GM12878 (cell line): ENCODE measurements around the gene ZCCHC24. TPM values are rescaled to one million over a fixed set of nuclear protein-coding genes. Genes with fewer than 3 reads are reported as not detected.

ENCODE experiments used
- ATAC-seq: fragments of 200-7000 bp; cut with Tn5 transposase; 3 replicates; pipeline ENCODE4 v1.9.1; 2020; ENCODE audit warnings: mild to moderate bottlenecking, moderate library complexity
- BruUV-seq: library from RNA; stranded (reverse); fragments of 400-500 nt; replicated peaks from 2 replicates; lab custom pipeline; 2021; lab: Mats Ljungman, UMichigan
- CTCF ChIA-PET: fragments of 300-600 bp; sonication (Branson Sonifier 250); formaldehyde crosslinking; extraction: SDS; loops from one replicate; lab custom pipeline; 2021; ENCODE audit warnings: inconsistent platforms; lab: Yijun Ruan, JAX
- POLR2A ChIA-PET: fragments of 350-600 bp; formaldehyde crosslinking; extraction: SDS; loops from one replicate; lab custom pipeline; 2021; ENCODE audit warnings: inconsistent platforms; lab: Charles Lee
- RAD21 ChIA-PET: fragments of 300-600 bp; sonication (Branson Sonifier 250); formaldehyde crosslinking; loops from one replicate; lab custom pipeline; 2023; ENCODE audit warnings: antibody characterized with exemption; ENCODE audit not compliant: unreplicated experiment; lab: Charles Lee
- SMC1A ChIA-PET: fragments of 300-600 bp; sonication (Branson Sonifier 250); formaldehyde crosslinking; loops from one replicate; lab custom pipeline; 2023; ENCODE audit not compliant: unreplicated experiment, uncharacterized antibody; lab: Charles Lee
- DNase-seq: peaks from one replicate; pipeline ENCODE4 v3.0.0-alpha.2; 2011; ENCODE audit warnings: low read depth, low spot score
- FAIRE-seq: peaks from 3 replicates; lab custom pipeline; 2011; peaks lifted over from hg19 to GRCh38; lab: Jason Lieb, UNC
- H2AFZ ChIP-seq: 2 replicates; pipeline ENCODE4 v1.6.0; 2011; ENCODE audit warnings: low read depth, low read length, control low read depth; ENCODE audit not compliant: control insufficient read depth
- H3K27ac ChIP-seq: 2 replicates; pipeline ENCODE4 v1.5.1; 2011; ENCODE audit warnings: control low read depth; ENCODE audit not compliant: control insufficient read depth, insufficient read depth
- H3K27me3 ChIP-seq, 2 experiments: replicated peaks in 1 of 2; 2 replicates each; pipeline versions ENCODE4 v1.6.0 to v1.6.1; 2011; ENCODE audit warnings: low read length in 1 of 2; ENCODE audit not compliant: control insufficient read depth in 2 of 2, insufficient read depth in 2 of 2
- H3K36me3 ChIP-seq, 2 experiments: 2 replicates each; pipeline ENCODE4 v1.5.1; 2011; ENCODE audit warnings: low read length in 1 of 2; ENCODE audit not compliant: control insufficient read depth in 2 of 2, insufficient read depth in 2 of 2
- H3K4me1 ChIP-seq: 2 replicates; pipeline ENCODE4 v1.6.1; 2011; ENCODE audit warnings: mild to moderate bottlenecking, low read length, moderate library complexity, mixed read lengths; ENCODE audit not compliant: control insufficient read depth, insufficient read depth
- H3K4me2 ChIP-seq: 2 replicates; pipeline ENCODE4 v1.6.0; 2011; ENCODE audit warnings: control low read depth; ENCODE audit not compliant: control insufficient read depth, insufficient read depth
- H3K4me3 ChIP-seq: fragments of 200-600 bp; sonication (generic); 2 replicates; pipeline ENCODE4 v1.5.1; 2016
- H3K79me2 ChIP-seq: 2 replicates; pipeline ENCODE4 v1.6.0; 2011; ENCODE audit warnings: low read length; ENCODE audit not compliant: control insufficient read depth, insufficient read depth
- H3K9ac ChIP-seq: 2 replicates; pipeline ENCODE4 v1.8.0; 2011; ENCODE audit warnings: low read length, control low read depth, mixed read lengths; ENCODE audit not compliant: control insufficient read depth, insufficient read depth
- H3K9me3 ChIP-seq: replicated peaks from 3 replicates; pipeline ENCODE4 v1.5.1; 2011; ENCODE audit warnings: mild to moderate bottlenecking, low read length; ENCODE audit not compliant: control insufficient read depth, insufficient read depth
- H4K20me1 ChIP-seq: 2 replicates; pipeline ENCODE4 v1.6.0; 2011; ENCODE audit not compliant: control insufficient read depth, insufficient read depth
- CREM ChIP-seq: IDR thresholded peaks from 2 replicates; pipeline ENCODE4 v1.6.1; 2014; ENCODE audit warnings: antibody characterized with exemption, low read depth
- KLF5 ChIP-seq: fragments of 450-650 bp; IDR thresholded peaks from 2 replicates; pipeline ENCODE4 v1.6.1; 2014; ENCODE audit warnings: mild to moderate bottlenecking; ENCODE audit not compliant: partially characterized antibody
- NFXL1 ChIP-seq: fragments of 450-650 bp; IDR thresholded peaks from 2 replicates; pipeline ENCODE4 v1.6.1; 2017; ENCODE audit warnings: antibody characterized with exemption, mild to moderate bottlenecking, borderline replicate concordance
- NFYA ChIP-seq: IDR thresholded peaks from 2 replicates; pipeline ENCODE4 v1.6.1; 2011; ENCODE audit warnings: low read depth, mild to moderate bottlenecking, low read length, improper control_type of control experiment, borderline replicate concordance
- POLR2A ChIP-seq: IDR thresholded peaks from 2 replicates; pipeline ENCODE4 v1.6.1; 2011; ENCODE audit warnings: low read depth, mild to moderate bottlenecking, low read length
- POLR2AphosphoS5 ChIP-seq: IDR thresholded peaks from 2 replicates; pipeline ENCODE4 v1.6.1; 2011; ENCODE audit warnings: mild to moderate bottlenecking, low read length, inconsistent platforms
- SUPT20H ChIP-seq: IDR thresholded peaks from 2 replicates; pipeline ENCODE4 v1.6.1; 2011; ENCODE audit warnings: low read depth, mild to moderate bottlenecking, low read length, moderate library complexity, borderline replicate concordance; ENCODE audit not compliant: control insufficient read depth
- WGBS: methylation state at CpG from one replicate; pipeline ENCODE4 v1.1.6; 2016; ENCODE audit warnings: low lambda C conversion rate; ENCODE audit not compliant: insufficient replicate concordance, insufficient coverage; ENCODE audit errors: missing lambda C conversion rate; 5-methylcytosine and 5-hydroxymethylcytosine counted together
- in situ Hi-C: fragments of 300-500 bp; cut with MboI; formaldehyde crosslinking; loops from 9 replicates; pipeline ENCODE4 v1.14.3; 2018; ENCODE audit warnings: mixed read lengths
- intact Hi-C: fragments of 100-400 bp; cut with micrococcal nuclease; formaldehyde crosslinking; loops from one replicate; pipeline ENCODE4 v1.14.2; 2022; ENCODE audit not compliant: unreplicated experiment
- polyA plus RNA-seq, 11 experiments: library from polyadenylated mRNA; depleted of rRNA in 4 of 11; unstranded in 6 of 11; stranded (reverse) in 5 of 11; fragments of >200 nt; fragmentation: Nextera tagmentation in 4 of 11; fragmentation: Illumina TruSeq in 1 of 11; extraction: Ambion mirVana in 4 of 11; extraction: Trizol in 1 of 11; gene quantifications; 1 replicate in 1 of 11; 2 replicates in 10 of 11; pipeline versions ENCODE4 v1.2.1 to v1.2.3, GENCODE V29; 2011 to 2016; ENCODE audit warnings: inconsistent platforms in 2 of 11, missing spikeins in 2 of 11, low read depth in 1 of 11
- total RNA-seq, 4 experiments: library from RNA; depleted of rRNA in 3 of 4; stranded (reverse); fragments of >200 nt in 3 of 4; fragmentation: Illumina TruSeq in 1 of 4; extraction: Trizol in 1 of 4; gene quantifications; 2 replicates each; pipeline versions ENCODE4 v1.2.1 to v1.2.3, GENCODE V29; 2013 to 2021
- TF ChIP-seq, protein P1 (sequence below): fragments of 450-650 bp; conservative IDR thresholded peaks from 2 replicates; pipeline ENCODE4 v1.6.1; 2017; ENCODE audit warnings: mild to moderate bottlenecking, moderate library complexity
- TF ChIP-seq, protein P2 (sequence below): IDR thresholded peaks from 2 replicates; pipeline ENCODE4 v1.6.1; 2011; ENCODE audit warnings: borderline replicate concordance, low read depth, mild to moderate bottlenecking, moderate library complexity, mixed read lengths, low read length; ENCODE audit not compliant: insufficient read depth; ENCODE audit errors: extremely low read length

Gene ZCCHC24
- total and polyA plus RNA-seq, 10 of the 15 experiments (the other 5 are each of a cell fraction or from before 2014, with no cell fraction given) = 0.02 to 0.62 (median 0.04) TPM; not detected in 4

- intact Hi-C loops (no loop called here), in situ Hi-C loops (no loop called here)
- no TSS peak for BruUV-seq
- Histone ChIP-seq H3K36me3 (peaks cover 42 to 46% of the 10 kb centered on the region in 2 experiments), H3K27me3 (no peaks in the 10 kb centered on the region), H3K9me3 (no peaks in the 10 kb centered on the region; the same call in 2 of the 3 replicates), H2AFZ (no peak overlapping the region), H3K4me2 (peak overlapping the region; percentile 19; the same call in 1 of the 2 replicates), H3K27ac (no peak overlapping the region), H3K4me1 (peaks cover 19% of the 10 kb centered on the region), H3K79me2 (peaks cover 40% of the 10 kb centered on the region), H4K20me1 (no peaks in the 10 kb centered on the region; the same call in 1 of the 2 replicates), H3K9ac (no peak overlapping the region), H3K4me3 (peak overlapping the region; percentile 9; the same call in 1 of the 2 replicates)
- TF ChIP-seq POLR2AphosphoS5 (0 out of 2 replicates have a peak, but pooled peaks have one; percentile 6), SUPT20H (no peak)
- RAD21 ChIA-PET = no interaction called here
- FAIRE-seq (no peak), DNase-seq (no peak), ATAC-seq (no peak)
- CTCF ChIA-PET = interaction anchor here (2.8 kb wide), 1 partner anchor 21 kb away, joined by 22 read pairs; no protein-coding TSS in a partner anchor
- SMC1A ChIA-PET = no interaction called here
- 84% methylated on average over 8 of the region's 8 CpGs for WGBS
- POLR2A ChIA-PET = no interaction called here
These were observed 92.4 kb downstream of the ZCCHC24 start for GRCh38 chr10:79353000-79353406.

- RAD21 ChIA-PET = no interaction called here
- TF ChIP-seq CREM = no peak
- no peak for TF ChIP-seq KLF5
- TF ChIP-seq, protein P1, sequence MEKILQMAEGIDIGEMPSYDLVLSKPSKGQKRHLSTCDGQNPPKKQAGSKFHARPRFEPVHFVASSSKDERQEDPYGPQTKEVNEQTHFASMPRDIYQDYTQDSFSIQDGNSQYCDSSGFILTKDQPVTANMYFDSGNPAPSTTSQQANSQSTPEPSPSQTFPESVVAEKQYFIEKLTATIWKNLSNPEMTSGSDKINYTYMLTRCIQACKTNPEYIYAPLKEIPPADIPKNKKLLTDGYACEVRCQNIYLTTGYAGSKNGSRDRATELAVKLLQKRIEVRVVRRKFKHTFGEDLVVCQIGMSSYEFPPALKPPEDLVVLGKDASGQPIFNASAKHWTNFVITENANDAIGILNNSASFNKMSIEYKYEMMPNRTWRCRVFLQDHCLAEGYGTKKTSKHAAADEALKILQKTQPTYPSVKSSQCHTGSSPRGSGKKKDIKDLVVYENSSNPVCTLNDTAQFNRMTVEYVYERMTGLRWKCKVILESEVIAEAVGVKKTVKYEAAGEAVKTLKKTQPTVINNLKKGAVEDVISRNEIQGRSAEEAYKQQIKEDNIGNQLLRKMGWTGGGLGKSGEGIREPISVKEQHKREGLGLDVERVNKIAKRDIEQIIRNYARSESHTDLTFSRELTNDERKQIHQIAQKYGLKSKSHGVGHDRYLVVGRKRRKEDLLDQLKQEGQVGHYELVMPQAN = no peak
- no peak for TF ChIP-seq NFYA
- 0 out of 2 replicates have a peak, but pooled peaks have one; percentile 8 for TF ChIP-seq POLR2A
- TF ChIP-seq, protein P2, sequence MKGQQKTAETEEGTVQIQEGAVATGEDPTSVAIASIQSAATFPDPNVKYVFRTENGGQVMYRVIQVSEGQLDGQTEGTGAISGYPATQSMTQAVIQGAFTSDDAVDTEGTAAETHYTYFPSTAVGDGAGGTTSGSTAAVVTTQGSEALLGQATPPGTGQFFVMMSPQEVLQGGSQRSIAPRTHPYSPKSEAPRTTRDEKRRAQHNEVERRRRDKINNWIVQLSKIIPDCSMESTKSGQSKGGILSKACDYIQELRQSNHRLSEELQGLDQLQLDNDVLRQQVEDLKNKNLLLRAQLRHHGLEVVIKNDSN = no peak
- TF ChIP-seq POLR2AphosphoS5 = 0 out of 2 replicates have a peak, but pooled peaks have one; percentile 4
- no peak for TF ChIP-seq NFXL1
- TF ChIP-seq, all 136 proteins: peak for 2
- no peak for ATAC-seq
- Histone ChIP-seq H3K27me3 (no peaks in the 10 kb centered on the region), H3K9ac (no peak overlapping the region), H3K9me3 (no peaks in the 10 kb centered on the region; the same call in 2 of the 3 replicates), H3K4me3 (peak overlapping the region; percentile 9; the same call in 1 of the 2 replicates), H2AFZ (no peak overlapping the region), H3K4me1 (peaks cover 19% of the 10 kb centered on the region), H3K27ac (no peak overlapping the region), H3K79me2 (peaks cover 47% of the 10 kb centered on the region), H3K36me3 (peaks cover 42 to 46% of the 10 kb centered on the region in 2 experiments), H3K4me2 (peak overlapping the region; percentile 17; the same call in 1 of the 2 replicates), H4K20me1 (no peaks in the 10 kb centered on the region; the same call in 1 of the 2 replicates)
- POLR2A ChIA-PET = no interaction called here
- intact Hi-C loops (no loop called here), in situ Hi-C loops (no loop called here)
- SMC1A ChIA-PET = no interaction called here
- no peak for DNase-seq
- no peak for FAIRE-seq
- no TSS peak for BruUV-seq
- 86% methylated on average over 10 of the region's 11 CpGs for WGBS
- CTCF ChIA-PET = no interaction called here
These were observed 93.2 kb downstream of the ZCCHC24 start for GRCh38 chr10:79352035-79352877.
